ENCODE data around the gene SENP1. TPM values are rescaled to one million over a fixed set of nuclear protein-coding genes. Genes with fewer than 3 reads are reported as not detected.

The SENP1 gene
- total RNA-seq, 1 donor = 23.9 TPM

DNA sequence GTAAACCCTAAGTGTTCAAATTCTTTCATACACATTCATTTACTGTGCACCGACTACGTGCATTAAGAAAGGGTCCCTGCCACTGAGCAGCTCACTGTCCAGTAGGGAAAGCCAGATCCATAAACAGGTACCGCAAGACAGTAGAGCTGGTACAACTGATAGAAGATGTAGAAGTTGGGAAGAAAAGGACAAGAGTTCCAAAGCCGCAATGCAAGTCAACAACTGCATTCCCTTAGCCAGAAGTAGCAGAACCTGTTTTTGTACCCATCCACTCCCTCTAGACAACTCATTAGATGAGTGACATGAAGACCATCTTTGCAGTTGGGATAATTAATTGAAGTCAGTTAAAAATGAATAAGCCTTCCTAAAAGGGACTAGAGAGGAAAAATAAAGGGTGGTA is 1.3 kb downstream of the SENP1 start:
- Histone ChIP-seq H4K20me1 (ENCODE audit: insufficient read depth, low read length) (no peaks in the 10 kb centered on the region), H3K4me1 (ENCODE audit: insufficient read depth, low read length) (peaks cover 17% of the 10 kb centered on the region), H3K79me2 (ENCODE audit: insufficient read depth, low read length) (peaks cover 71% of the 10 kb centered on the region), H3K27ac (ENCODE audit: low read depth, low read length) (no peak overlapping the region), H3K27me3 (ENCODE audit: insufficient read depth, low read length) (no peaks in the 10 kb centered on the region), H3K4me2 (ENCODE audit: insufficient read depth, low read length) (peak overlapping the region; percentile 87), H3K4me3 (ENCODE audit: insufficient read depth, low read length) (peak overlapping the region; percentile 92), H2AFZ (ENCODE audit: low read length) (no peak overlapping the region), H3K36me3 (ENCODE audit: insufficient read depth, low read length) (no peaks in the 10 kb centered on the region), H3K9me3 (ENCODE audit: low read depth, low read length) (no peaks in the 10 kb centered on the region)
- DNase-seq (ENCODE audit: insufficient read length, low spot score, missing footprints) = peak; percentile 36
- TF ChIP-seq, protein P1, sequence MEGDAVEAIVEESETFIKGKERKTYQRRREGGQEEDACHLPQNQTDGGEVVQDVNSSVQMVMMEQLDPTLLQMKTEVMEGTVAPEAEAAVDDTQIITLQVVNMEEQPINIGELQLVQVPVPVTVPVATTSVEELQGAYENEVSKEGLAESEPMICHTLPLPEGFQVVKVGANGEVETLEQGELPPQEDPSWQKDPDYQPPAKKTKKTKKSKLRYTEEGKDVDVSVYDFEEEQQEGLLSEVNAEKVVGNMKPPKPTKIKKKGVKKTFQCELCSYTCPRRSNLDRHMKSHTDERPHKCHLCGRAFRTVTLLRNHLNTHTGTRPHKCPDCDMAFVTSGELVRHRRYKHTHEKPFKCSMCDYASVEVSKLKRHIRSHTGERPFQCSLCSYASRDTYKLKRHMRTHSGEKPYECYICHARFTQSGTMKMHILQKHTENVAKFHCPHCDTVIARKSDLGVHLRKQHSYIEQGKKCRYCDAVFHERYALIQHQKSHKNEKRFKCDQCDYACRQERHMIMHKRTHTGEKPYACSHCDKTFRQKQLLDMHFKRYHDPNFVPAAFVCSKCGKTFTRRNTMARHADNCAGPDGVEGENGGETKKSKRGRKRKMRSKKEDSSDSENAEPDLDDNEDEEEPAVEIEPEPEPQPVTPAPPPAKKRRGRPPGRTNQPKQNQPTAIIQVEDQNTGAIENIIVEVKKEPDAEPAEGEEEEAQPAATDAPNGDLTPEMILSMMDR (IDR thresholded peaks at IDR 0.05; ENCODE audit: extremely low read depth, low read depth, low read length) = no peak

DNA sequence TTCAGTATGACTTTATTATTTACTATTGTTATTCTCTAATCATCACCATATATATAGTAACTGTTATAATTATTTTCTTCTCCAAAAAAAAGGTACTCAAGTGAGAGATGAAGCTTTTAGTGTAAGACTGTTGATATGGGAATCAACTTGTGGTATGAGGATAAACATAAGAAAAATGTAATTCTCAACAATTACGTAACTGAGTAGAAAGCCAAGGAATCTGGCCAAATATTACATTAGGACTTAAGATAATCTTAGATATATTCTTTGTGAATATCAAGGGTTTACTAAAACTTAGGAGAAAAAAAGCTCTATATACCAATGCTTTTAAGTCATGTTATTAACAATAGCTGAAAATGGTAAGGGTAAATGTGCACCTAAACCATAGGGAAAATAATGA is 13.3 kb downstream of the SENP1 start:
- H3K4me1 ChIP-seq (ENCODE audit: insufficient read depth, low read length) = peaks cover 4% of the 10 kb centered on the region
- TF ChIP-seq, protein P1 (IDR thresholded peaks at IDR 0.05; ENCODE audit: extremely low read depth, low read depth, low read length) = no peak
- H3K27ac ChIP-seq (ENCODE audit: low read depth, low read length) = no peak overlapping the region
- no peaks in the 10 kb centered on the region for H4K20me1 ChIP-seq (ENCODE audit: insufficient read depth, low read length)
- no peaks in the 10 kb centered on the region for H3K79me2 ChIP-seq (ENCODE audit: insufficient read depth, low read length)
- H3K4me3 ChIP-seq (ENCODE audit: insufficient read depth, low read length) = no peak overlapping the region
- no peak overlapping the region for H3K4me2 ChIP-seq (ENCODE audit: insufficient read depth, low read length)
- no peaks in the 10 kb centered on the region for H3K9me3 ChIP-seq (ENCODE audit: low read depth, low read length)
- no peak overlapping the region for H2AFZ ChIP-seq (ENCODE audit: low read length)
- H3K36me3 ChIP-seq (ENCODE audit: insufficient read depth, low read length) = peaks cover 20% of the 10 kb centered on the region
- peak; percentile 43 for DNase-seq (ENCODE audit: insufficient read length, low spot score, missing footprints)
- no peaks in the 10 kb centered on the region for H3K27me3 ChIP-seq (ENCODE audit: insufficient read depth, low read length)

DNA sequence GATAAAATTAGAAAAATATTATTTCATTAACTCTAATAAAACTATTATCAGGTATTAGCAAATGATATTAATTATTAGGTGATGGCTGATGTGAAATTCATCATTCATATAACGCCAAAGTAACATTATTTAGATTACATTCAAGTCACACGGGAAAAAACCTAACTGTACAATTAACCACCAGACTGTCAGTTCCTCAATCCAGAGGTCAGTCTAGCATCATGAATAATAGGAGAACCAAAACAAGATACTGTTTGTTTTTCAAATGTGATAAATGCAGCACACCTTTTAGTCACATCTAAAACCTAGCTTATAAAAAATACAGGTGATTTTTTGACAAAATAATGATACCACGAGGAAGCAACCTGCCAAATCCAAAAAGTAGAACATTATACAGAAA is 19.6 kb downstream of the SENP1 start:
- TF ChIP-seq, protein P1 (IDR thresholded peaks at IDR 0.05; ENCODE audit: extremely low read depth, low read depth, low read length) = no peak
- no peaks in the 10 kb centered on the region for H3K4me1 ChIP-seq (ENCODE audit: insufficient read depth, low read length)
- no peaks in the 10 kb centered on the region for H4K20me1 ChIP-seq (ENCODE audit: insufficient read depth, low read length)
- no peak for DNase-seq (ENCODE audit: insufficient read length, low spot score, missing footprints)
- H2AFZ ChIP-seq (ENCODE audit: low read length) = no peak overlapping the region
- no peak overlapping the region for H3K4me2 ChIP-seq (ENCODE audit: insufficient read depth, low read length)
- no peaks in the 10 kb centered on the region for H3K27me3 ChIP-seq (ENCODE audit: insufficient read depth, low read length)
- no peaks in the 10 kb centered on the region for H3K9me3 ChIP-seq (ENCODE audit: low read depth, low read length)
- H3K79me2 ChIP-seq (ENCODE audit: insufficient read depth, low read length) = no peaks in the 10 kb centered on the region
- H3K4me3 ChIP-seq (ENCODE audit: insufficient read depth, low read length) = no peak overlapping the region
- peaks cover 38% of the 10 kb centered on the region for H3K36me3 ChIP-seq (ENCODE audit: insufficient read depth, low read length)
- no peak overlapping the region for H3K27ac ChIP-seq (ENCODE audit: low read depth, low read length)

DNA sequence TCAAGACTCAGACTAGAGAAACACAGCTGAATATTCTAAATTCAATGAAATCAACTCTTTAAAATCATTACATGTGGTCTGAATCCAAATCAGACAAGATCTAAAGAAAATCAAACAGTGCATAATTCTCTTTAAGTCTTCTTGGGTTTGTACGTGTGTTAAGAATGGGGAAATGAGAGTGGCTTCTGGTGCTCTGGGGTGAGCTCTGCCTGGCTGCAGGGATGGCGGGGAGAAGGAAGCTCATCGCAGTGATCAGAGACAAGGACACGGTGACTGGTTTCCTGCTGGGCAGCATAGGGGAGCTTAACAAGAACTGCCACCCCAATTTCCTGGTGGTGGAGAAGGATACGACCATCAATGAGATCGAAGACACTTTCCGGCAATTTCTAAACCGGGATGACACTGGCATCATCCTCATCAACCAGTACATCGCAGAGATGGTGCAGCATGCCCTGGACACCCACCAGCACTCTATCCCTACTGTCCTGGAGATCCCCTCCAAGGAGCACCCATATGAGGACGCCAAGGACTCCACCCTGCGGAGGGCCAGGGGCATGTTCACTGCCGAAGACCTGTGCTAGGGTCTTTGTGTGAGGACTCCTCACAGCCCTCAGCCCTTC is 20.9 kb downstream of the SENP1 start:
- no peak for DNase-seq (ENCODE audit: insufficient read length, low spot score, missing footprints)

More for the DNA sequence above, 20.9 kb downstream of the SENP1 start:
- Histone ChIP-seq H3K4me3 (ENCODE audit: insufficient read depth, low read length) (no peak overlapping the region), H3K79me2 (ENCODE audit: insufficient read depth, low read length) (no peaks in the 10 kb centered on the region), H4K20me1 (ENCODE audit: insufficient read depth, low read length) (no peaks in the 10 kb centered on the region), H2AFZ (ENCODE audit: low read length) (no peak overlapping the region), H3K4me1 (ENCODE audit: insufficient read depth, low read length) (no peaks in the 10 kb centered on the region), H3K27ac (ENCODE audit: low read depth, low read length) (no peak overlapping the region), H3K4me2 (ENCODE audit: insufficient read depth, low read length) (no peak overlapping the region), H3K36me3 (ENCODE audit: insufficient read depth, low read length) (peaks cover 37% of the 10 kb centered on the region), H3K9me3 (ENCODE audit: low read depth, low read length) (no peaks in the 10 kb centered on the region), H3K27me3 (ENCODE audit: insufficient read depth, low read length) (no peaks in the 10 kb centered on the region)
- TF ChIP-seq, protein P1 (IDR thresholded peaks at IDR 0.05; ENCODE audit: extremely low read depth, low read depth, low read length) = no peak

Data from osteoblast (primary cell).